SKM-1 (cell line): ENCODE results near the gene EVA1B.

Experiments
- DNase-seq: peaks from one replicate; lab custom pipeline; 2025; ENCODE audit not compliant: unreplicated experiment; lab: John Stamatoyannopoulos, UW

EVA1B gene

DNA sequence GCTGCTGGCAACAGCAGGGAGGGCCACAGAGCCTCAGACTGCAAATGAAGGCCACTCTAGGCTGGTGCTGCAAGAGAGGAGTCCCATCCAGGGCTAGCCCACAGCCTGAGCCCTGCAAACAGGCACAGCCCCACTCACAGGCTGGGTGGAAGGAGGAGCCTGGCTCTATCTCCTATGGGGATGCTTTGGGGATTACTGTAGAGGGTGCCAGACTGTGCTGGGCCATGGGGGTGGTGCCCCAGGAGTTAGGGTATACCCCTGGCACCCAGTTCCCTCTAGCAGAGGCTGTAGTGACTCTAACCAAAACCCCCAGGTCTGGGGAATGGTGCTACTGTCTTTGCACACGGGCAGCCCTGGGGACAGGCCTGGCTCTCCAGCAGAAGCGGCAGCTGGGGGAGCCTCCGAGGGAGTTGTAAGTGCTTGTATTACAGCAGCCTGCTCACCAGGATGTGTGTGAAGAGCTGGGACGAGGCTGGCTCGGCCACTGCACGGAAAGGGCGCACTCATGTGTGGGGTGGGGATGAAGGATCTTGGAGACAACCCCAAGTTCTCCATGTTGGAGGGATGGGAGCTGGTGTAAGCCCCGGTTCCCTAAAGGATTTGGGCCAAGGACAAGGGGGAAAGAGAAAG, 23.4 kb upstream of the EVA1B start:
- DNase-seq: no peak

DNA sequence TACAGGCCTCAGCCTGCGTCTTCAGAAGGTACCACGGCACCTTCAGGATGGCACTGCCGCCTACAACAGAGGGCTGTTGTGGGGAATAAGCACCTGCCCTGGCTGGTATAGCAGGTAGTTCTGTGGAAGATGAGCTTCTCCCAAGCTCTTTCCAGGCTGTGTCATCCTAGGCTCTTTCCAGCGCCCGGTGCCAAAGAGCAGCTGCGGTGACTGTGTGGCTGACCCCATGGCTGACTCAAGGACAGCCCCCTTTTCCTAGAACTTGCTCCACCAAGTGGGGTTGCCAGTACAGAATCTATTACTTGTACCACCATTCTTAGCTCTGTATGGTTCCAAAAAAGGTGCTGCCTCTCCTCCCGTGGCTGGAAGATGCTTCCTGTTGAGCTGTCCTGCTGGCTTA, 21.9 kb upstream of the EVA1B start:
- DNase-seq: no peak

DNA sequence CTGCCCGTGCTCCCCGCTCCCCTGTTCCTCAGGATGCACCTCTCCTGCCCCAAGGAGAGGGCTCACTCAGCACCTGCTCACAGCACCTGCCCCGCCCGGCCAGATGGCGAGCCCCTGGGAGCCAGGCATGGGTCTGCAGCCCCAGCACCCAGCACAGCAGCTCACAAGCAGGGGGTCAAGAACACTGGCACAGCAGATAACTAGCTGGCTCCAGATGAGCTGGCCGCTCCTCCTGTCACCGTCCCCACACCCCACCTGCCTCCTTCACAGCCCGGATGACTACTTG, 20.9 kb upstream of the EVA1B start:
- no peak for DNase-seq

- DNase-seq: no peak
These were observed 20.4 kb upstream of the EVA1B start for GRCh38 chr1:36343651-36344394.

DNA sequence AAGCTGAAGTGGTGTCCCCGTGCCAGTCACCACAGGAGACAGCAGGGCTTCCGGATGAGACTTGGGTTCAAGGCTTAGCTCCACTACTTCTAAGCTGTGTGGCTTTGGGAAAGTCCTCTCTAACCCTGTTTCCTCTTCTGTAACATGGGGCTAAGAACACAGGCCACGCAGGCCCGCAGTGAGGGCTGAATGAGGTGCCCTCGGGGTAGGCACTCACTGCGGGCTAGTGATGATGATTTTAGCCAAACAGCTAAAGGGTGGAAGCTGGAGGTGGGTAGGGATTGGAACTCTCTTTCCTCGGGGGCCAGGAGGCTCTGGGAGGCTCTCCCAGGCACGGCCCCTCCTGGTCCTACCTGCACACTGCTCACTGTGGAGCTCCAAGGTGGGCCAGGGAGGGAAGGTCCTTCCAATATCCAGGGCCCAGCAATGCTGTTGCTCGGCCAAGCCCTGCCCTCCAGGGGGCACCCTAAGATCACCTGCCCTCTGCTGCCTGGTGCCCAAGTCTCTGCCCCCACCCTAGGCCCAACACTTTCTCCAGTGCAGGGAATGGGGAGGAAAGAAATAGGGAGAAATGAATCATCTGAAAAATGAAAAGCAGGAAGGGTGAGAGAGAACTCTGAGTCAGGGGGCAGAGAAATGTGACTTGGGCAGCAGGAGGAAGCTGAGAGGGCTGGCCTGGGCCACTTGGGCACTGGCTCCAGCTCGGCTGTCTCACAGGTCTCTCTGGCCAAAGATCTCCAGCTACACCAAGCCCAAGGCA, 19.2 kb upstream of the EVA1B start:
- DNase-seq: no peak

DNA sequence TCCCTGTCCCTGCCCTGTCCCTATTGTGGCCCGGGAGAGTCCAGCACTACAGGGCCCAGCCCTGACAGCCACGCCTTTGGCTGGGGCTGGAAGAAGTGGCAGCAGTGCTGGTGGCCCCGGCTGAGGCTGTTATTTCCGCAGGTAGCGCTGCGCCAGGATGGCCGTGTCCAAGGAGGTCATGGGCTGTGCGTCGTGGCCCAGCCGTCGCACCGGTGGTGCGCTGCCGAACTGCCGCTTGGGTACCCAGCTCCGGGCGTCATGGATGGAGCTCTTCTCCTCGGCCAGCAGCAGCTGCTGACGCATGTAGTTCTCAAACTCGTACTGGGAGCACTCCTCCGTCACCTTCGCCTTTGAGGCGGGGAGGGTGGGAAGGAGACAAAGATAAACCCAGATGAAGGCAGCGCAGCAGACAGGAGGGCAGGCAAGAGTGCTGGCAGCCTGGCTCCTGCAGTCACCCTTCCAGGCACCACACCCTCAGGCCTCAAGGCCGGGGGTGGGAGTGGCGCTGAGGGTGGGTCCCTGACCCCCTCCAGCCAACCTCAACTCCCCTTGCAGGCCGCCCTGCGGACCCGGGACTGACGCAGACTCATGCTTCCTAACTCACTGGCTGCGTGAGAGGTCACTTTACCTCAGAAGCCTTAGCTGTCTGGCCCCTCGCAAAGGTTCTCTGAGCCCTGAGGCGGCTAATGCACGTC, 18.3 kb upstream of the EVA1B start:
- DNase-seq: no peak

GRCh38 chr1:36339615-36340014, 16.2 kb upstream of the EVA1B start:
- DNase-seq: no peak

GRCh38 chr1:36339215-36339614, 15.8 kb upstream of the EVA1B start:
- no peak for DNase-seq

DNA sequence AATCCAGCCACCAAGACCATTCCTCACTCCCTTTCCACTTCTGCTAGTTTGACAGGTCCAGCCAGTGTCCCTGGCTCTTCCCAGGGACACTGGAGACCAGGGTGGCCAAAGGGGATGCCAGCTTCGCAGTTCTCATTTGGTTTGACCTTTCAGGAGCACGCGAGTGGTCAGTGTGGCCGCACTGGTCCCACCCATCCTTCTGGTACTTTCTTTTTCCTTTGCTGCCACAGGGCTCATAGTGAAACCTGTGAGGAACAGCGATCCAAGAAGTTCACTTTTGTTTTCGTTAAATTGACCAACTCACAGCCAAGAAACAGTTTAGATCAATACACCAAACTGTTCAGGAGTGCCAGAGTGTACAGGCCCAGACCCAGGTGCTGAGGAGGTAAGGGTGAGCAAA, 14.4 kb upstream of the EVA1B start:
- no peak for DNase-seq

GRCh38 chr1:36330940-36331339, 7.5 kb upstream of the EVA1B start:
- no peak for DNase-seq

- DNase-seq: no peak
These were observed 6.4 kb upstream of the EVA1B start for GRCh38 chr1:36329817-36330216.

- DNase-seq: no peak
These were observed 5.3 kb upstream of the EVA1B start for GRCh38 chr1:36328713-36329112.

- DNase-seq: no peak
These were observed 4.6 kb upstream of the EVA1B start for GRCh38 chr1:36328088-36328480.

- DNase-seq: no peak
These were observed 4.1 kb upstream of the EVA1B start for GRCh38 chr1:36327421-36328087.

DNA sequence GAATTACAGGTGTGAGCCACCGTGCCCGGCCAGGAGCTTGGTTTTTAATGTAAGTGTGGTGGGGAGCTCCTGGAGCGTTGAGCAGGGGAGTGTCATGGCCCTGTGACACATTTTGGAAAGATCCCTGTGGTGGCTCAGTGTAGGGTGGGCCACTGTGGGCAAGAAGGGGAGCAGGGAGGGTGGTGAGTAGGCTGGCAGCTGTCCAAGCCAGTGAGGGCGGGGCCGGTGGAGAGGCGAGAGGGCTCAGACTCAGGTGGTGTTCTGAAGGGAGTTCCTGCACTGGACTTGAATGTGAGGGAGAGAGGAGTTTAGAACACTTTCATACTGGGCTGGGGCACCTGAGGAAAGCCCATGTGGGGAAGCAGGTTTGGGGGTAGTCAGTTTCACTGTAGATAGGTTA, 3.1 kb upstream of the EVA1B start:
- DNase-seq: no peak

GRCh38 chr1:36324353-36324703, 883 bp upstream of the EVA1B start:
- no peak for DNase-seq

GRCh38 chr1:36322786-36323635, 434 bp downstream of the EVA1B start:
- no peak for DNase-seq

- no peak for DNase-seq
These were observed 1.2 kb downstream of the EVA1B start for GRCh38 chr1:36322041-36322785.

DNA sequence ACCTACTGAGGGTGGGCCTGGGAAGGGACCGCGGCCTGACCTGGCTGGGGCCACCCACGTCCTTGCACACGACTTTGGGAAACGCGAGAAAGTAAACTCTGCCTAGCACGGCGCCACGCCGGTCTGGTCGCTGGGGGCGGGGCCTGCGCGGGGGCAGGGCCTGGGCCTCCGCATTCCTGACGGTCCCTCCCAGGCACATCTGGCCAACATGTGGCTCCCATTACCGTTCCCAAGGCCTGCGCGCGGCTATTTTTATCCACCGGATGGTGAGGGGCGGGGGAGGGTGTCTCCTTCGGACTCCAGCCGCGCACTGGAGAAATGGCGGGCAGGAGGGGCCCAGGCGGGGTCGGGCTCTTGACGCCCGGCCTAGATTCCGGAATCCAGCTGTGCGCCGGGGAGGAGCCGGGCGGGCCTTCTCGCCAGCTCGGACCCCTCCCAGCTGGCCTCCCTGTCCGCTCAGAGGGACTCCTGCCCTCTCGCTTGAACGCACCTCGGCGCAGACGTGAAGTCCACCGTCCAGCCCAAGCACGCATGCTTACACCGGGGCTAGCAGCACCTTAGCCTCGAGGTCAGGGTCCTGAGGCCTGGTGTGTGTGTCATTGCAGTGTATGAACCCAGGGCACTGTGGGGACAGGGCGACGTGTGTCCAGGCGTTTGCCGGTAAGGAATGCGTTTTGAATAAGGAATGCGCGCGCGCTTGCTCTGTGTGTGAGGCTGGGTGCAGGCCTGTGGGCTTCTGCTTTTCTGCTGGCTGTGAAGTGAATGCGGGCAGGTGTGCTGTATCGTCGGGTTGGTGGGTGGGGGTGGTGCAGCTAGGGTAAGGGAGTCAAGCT, 2.1 kb downstream of the EVA1B start:
- no peak for DNase-seq
